Thoracic aorta (tissue), 2 donors: ENCODE results near the gene TRIM5. TPM values are rescaled to one million over a fixed set of nuclear protein-coding genes. Genes with fewer than 3 reads are reported as not detected.
"Not testable (repeated sequence)": the region's sequence is repeated elsewhere in the genome, so short reads cannot be mapped to it uniquely, and the experiment has no call there.

Source experiments
- ATAC-seq: fragments of 150-250 bp; one replicate; pipeline ENCODE4 v1.8.0; 2017; ENCODE audit warnings: low read depth; ENCODE audit not compliant: insufficient number of reproducible peaks, low FRiP score
- DNase-seq: peaks from one replicate; pipeline ENCODE4 v3.0.0-alpha.2; 2020; ENCODE audit warnings: low spot score
- H3K27ac ChIP-seq, 2 donors: fragments of 200-600 bp; sonication (generic); 1 replicate in 1 of 2; 2 replicates in 1 of 2; pipeline ENCODE4 v1.5.1; 2016; ENCODE audit warnings: mild to moderate bottlenecking in 2 of 2, moderate library complexity in 2 of 2
- H3K27me3 ChIP-seq: fragments of 200-600 bp; sonication (generic); replicated peaks from 2 replicates; pipeline ENCODE4 v1.6.0; 2016; ENCODE audit warnings: mild to moderate bottlenecking; ENCODE audit not compliant: insufficient read depth
- H3K36me3 ChIP-seq: fragments of 200-600 bp; sonication (generic); one replicate; pipeline ENCODE4 v1.5.1; 2016
- H3K4me1 ChIP-seq, 2 donors: fragments of 200-600 bp; sonication (generic); 1 replicate in 1 of 2; 2 replicates in 1 of 2; pipeline versions ENCODE4 v1.5.1 to v1.6.0; 2016; ENCODE audit warnings: low read depth in 2 of 2, mild to moderate bottlenecking in 1 of 2; ENCODE audit not compliant: control insufficient read depth in 1 of 2
- H3K4me3 ChIP-seq: fragments of 200-600 bp; sonication (generic); 2 replicates; pipeline ENCODE4 v1.5.1; 2016; ENCODE audit warnings: mild to moderate bottlenecking
- H3K9me3 ChIP-seq: fragments of 200-600 bp; sonication (generic); 2 replicates; pipeline ENCODE4 v1.5.1; 2016
- total RNA-seq, 2 donors: library from RNA; depleted of rRNA; stranded (reverse); fragments of >200 nt; gene quantifications; one replicate each; pipeline versions ENCODE4 v1.1.0 to v1.2.3, GENCODE V29; 2016
- TF ChIP-seq, protein P1 (sequence below): fragments of 200-600 bp; sonication (generic); IDR thresholded peaks from one replicate; pipeline ENCODE4 v1.5.1; 2019; ENCODE audit warnings: antibody characterized with exemption

Gene TRIM5
- total RNA-seq, 2 donors from 2014 or later, result 35.5 to 36.4 TPM

DNA sequence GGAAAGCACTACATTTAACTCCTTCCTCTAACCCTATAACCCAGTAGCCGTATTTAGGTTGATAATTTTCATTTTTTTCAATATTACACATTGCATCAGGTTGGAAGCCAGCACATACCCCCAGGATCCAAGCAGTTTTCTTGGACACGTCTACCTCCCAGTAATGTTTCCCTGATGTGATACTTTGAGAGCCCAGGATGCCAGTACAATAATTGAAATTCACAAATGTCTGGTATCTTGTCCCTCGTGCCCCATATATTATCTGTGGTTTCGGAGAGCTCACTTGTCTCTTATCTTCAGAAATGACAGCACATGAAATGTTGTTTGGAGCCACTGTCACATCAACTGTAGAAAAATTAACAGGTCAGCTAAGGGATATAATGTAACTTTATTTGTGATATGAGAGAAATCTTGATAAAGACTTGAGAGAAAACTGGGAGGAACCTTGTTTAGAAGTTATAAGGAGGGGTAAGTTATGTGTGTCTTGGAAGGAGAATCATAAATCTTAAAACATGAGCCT is 19.8 kb downstream of the TRIM5 start:
- DNase-seq (no peak), ATAC-seq (no peak)
- no peaks in the 10 kb centered on the region for H3K9me3 ChIP-seq
- TF ChIP-seq, protein P1, sequence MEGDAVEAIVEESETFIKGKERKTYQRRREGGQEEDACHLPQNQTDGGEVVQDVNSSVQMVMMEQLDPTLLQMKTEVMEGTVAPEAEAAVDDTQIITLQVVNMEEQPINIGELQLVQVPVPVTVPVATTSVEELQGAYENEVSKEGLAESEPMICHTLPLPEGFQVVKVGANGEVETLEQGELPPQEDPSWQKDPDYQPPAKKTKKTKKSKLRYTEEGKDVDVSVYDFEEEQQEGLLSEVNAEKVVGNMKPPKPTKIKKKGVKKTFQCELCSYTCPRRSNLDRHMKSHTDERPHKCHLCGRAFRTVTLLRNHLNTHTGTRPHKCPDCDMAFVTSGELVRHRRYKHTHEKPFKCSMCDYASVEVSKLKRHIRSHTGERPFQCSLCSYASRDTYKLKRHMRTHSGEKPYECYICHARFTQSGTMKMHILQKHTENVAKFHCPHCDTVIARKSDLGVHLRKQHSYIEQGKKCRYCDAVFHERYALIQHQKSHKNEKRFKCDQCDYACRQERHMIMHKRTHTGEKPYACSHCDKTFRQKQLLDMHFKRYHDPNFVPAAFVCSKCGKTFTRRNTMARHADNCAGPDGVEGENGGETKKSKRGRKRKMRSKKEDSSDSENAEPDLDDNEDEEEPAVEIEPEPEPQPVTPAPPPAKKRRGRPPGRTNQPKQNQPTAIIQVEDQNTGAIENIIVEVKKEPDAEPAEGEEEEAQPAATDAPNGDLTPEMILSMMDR, result no peak
- no peak overlapping the region for H3K4me3 ChIP-seq
- no peak overlapping the region for H3K27ac ChIP-seq
- peaks cover 26% of the 10 kb centered on the region for H3K36me3 ChIP-seq
- no peaks in the 10 kb centered on the region for H3K27me3 ChIP-seq
- H3K4me1 ChIP-seq, result no peaks in the 10 kb centered on the region

DNA sequence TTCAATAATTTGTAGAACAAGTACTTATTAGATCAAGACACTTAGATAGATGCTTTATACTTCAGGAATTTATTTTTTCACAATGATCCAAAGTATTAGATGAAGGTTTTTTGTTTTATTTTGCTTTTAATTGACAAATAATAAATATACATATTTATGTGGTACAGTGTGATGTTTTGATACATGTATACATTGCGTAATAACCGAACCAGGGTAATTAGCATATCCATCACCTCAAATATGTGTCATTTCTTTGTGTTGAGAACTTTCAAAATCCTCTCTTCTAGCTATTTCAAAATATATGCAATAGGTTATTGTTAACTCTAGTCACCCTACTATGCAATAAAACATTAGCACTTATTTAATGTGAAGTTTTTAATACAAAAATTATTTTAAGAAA is 21.4 kb downstream of the TRIM5 start:
- TF ChIP-seq, protein P1, result no peak
- Histone ChIP-seq H3K27ac (no peak overlapping the region), H3K36me3 (peaks cover 18% of the 10 kb centered on the region), H3K4me3 (no peak overlapping the region), H3K9me3 (no peaks in the 10 kb centered on the region), H3K4me1 (no peaks in the 10 kb centered on the region), H3K27me3 (no peaks in the 10 kb centered on the region)
- ATAC-seq (no peak), DNase-seq (no peak)

DNA sequence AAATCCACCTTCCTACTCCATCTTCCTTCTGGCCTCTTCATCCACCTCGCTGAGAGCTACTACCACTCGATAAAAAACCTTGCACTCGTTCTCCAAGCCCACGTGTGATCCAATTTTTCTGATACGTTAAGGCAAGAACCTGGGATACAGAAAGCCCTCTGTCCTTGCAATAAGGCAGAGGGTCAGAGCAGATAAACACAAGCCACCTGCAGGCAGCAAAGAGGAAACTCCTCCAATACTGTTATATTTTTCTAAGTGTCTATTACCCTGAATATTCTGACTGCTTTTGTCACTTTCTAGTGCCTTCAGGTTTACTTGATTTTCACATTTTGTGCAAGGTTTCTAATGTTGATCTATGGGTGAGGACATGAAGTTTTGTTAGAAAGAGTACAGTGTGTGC is 26.6 kb downstream of the TRIM5 start:
- H3K27me3 ChIP-seq, result no peaks in the 10 kb centered on the region
- no peaks in the 10 kb centered on the region for H3K4me1 ChIP-seq
- DNase-seq, result no peak
- no peaks in the 10 kb centered on the region for H3K9me3 ChIP-seq
- TF ChIP-seq, protein P1, result no peak
- no peak overlapping the region for H3K27ac ChIP-seq
- ATAC-seq, result no peak
- H3K4me3 ChIP-seq, result no peak overlapping the region
- no peaks in the 10 kb centered on the region for H3K36me3 ChIP-seq

DNA sequence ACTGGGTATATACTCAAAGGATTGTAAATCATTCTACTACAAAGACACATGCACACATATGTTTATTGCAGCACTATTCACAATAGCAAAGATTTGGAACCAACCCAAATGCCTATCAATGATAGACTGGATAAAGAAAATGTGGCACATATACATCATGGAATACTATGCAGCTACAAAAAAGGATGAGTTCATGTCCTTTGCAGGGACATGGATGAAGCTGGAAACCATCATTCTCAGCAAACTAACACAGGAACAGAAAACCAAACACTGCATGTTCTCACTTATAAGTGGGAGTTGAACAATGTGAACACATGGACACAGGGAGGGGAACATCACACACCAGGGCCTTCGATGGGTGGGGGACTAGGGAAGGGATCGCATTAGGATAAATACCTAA is 27.9 kb downstream of the TRIM5 start:
- H3K9me3 ChIP-seq, H3K36me3 ChIP-seq, ATAC-seq, H3K27ac ChIP-seq, H3K4me3 ChIP-seq, H3K27me3 ChIP-seq, DNase-seq, H3K4me1 ChIP-seq: not testable (repeated sequence)

DNA sequence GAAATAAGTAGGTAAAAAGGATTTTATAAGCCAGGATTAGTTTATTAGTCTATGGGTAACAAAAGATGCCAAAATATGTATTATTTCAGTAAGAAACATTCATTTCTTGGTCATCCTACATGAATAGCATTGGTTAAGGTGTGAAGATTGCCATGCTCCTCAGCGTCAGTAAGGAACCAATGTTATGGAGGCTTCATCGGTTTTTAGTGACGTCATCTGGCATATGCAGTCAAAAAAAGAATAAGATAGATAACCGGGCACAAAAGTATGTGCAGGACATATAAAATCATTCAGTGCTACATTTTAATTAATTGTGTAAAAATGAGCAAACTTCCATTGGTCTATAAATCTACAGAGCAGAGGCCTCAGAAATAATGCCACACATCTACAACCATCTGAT is 29.4 kb downstream of the TRIM5 start:
- H3K4me1 ChIP-seq, result no peaks in the 10 kb centered on the region
- TF ChIP-seq, protein P1, result no peak
- no peak overlapping the region for H3K4me3 ChIP-seq
- no peak for DNase-seq
- no peak overlapping the region for H3K27ac ChIP-seq
- no peaks in the 10 kb centered on the region for H3K9me3 ChIP-seq
- H3K36me3 ChIP-seq, result no peaks in the 10 kb centered on the region
- no peaks in the 10 kb centered on the region for H3K27me3 ChIP-seq
- ATAC-seq, result no peak

DNA sequence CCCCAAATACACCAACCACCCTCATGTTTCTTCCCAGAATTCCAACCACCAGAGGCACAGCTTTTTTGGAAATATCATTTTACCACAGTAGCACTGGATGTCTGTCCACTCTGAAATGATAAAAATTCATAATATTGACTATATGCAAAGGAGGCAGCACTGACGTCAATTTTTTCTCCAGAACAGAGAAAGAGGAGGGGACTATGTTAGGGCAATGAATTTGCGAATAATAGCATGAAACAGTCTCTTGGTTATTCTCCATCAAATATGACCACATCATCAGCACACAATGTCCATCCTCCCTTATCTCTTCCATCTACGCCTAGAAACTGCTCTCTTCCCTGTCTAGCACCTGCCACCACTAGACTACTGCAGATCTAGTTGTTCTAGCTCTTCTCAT is 38.7 kb downstream of the TRIM5 start:
- Histone ChIP-seq H3K4me3 (no peak overlapping the region), H3K27me3 (no peaks in the 10 kb centered on the region), H3K36me3 (peaks cover 17% of the 10 kb centered on the region), H3K27ac (no peak overlapping the region), H3K4me1 (no peaks in the 10 kb centered on the region), H3K9me3 (no peaks in the 10 kb centered on the region)
- ATAC-seq, result no peak
- TF ChIP-seq, protein P1, result no peak
- no peak for DNase-seq
